ENCODE results near the gene TCP11L1. TPM values are rescaled to one million over a fixed set of nuclear protein-coding genes. Genes with fewer than 3 reads are reported as not detected.
A peak's percentile ranks its signal among the peaks of the same experiment; 100 is the strongest.

Gene TCP11L1
- total and polyA plus RNA-seq, 2 donors: 7.3 to 7.4 TPM

GRCh38 chr11:33059331-33060007, 20.1 kb downstream of the TCP11L1 start:
- H3K9me3 ChIP-seq (ENCODE audit: control insufficient read depth in 2 of 2, insufficient read depth in 1 of 2, low read length in 1 of 2): no peaks in the 10 kb centered on the region
- H3K4me1 ChIP-seq (ENCODE audit: control insufficient read depth in 2 of 2, insufficient read depth in 2 of 2, low read length in 2 of 2): peaks cover 34 to 41% of the 10 kb centered on the region in 2 donors
- peak overlapping the region in 1 of 2 donors; percentile 49 for H3K27ac ChIP-seq (ENCODE audit: low read depth in 1 of 2, low read length in 1 of 2)
- DNase-seq (ENCODE audit: low read depth in 6 of 9, low spot score in 9 of 9): no peak
- H3K36me3 ChIP-seq (ENCODE audit: control insufficient read depth in 2 of 2, insufficient read depth in 2 of 2, low read length in 1 of 2): peaks cover 12 to 28% of the 10 kb centered on the region in 2 donors
- no peaks in the 10 kb centered on the region for H3K27me3 ChIP-seq (ENCODE audit: control insufficient read depth in 2 of 2, insufficient read depth in 1 of 2, low read length in 1 of 2)
- WGBS: 96% methylated on average over 5 of the region's 5 CpGs
- no peak overlapping the region for H3K4me3 ChIP-seq (ENCODE audit: low read length in 2 of 2)

- Histone ChIP-seq H3K27me3 (ENCODE audit: control insufficient read depth in 2 of 2, insufficient read depth in 1 of 2, low read length in 1 of 2) (no peaks in the 10 kb centered on the region), H3K27ac (ENCODE audit: low read depth in 1 of 2, low read length in 1 of 2) (peak overlapping the region in 1 of 2 donors; percentile 70), H3K4me3 (ENCODE audit: low read length in 2 of 2) (no peak overlapping the region), H3K9me3 (ENCODE audit: control insufficient read depth in 2 of 2, insufficient read depth in 1 of 2, low read length in 1 of 2) (no peaks in the 10 kb centered on the region), H3K4me1 (ENCODE audit: control insufficient read depth in 2 of 2, insufficient read depth in 2 of 2, low read length in 2 of 2) (peaks cover 36 to 49% of the 10 kb centered on the region in 2 donors), H3K36me3 (ENCODE audit: control insufficient read depth in 2 of 2, insufficient read depth in 2 of 2, low read length in 1 of 2) (peaks cover 12 to 34% of the 10 kb centered on the region in 2 donors)
- WGBS: 8% methylated on average over 3 of the region's 3 CpGs
- peak in 6 of 9 donors; percentile 48 to 87 (median 71) for DNase-seq (ENCODE audit: low read depth in 6 of 9, low spot score in 9 of 9)
Measured at GRCh38 chr11:33060271-33060670, 20.9 kb downstream of the TCP11L1 start.

- Histone ChIP-seq H3K36me3 (ENCODE audit: control insufficient read depth in 2 of 2, insufficient read depth in 2 of 2, low read length in 1 of 2) (peaks cover 21 to 49% of the 10 kb centered on the region in 2 donors), H3K9me3 (ENCODE audit: control insufficient read depth in 2 of 2, insufficient read depth in 1 of 2, low read length in 1 of 2) (no peaks in the 10 kb centered on the region), H3K4me3 (ENCODE audit: low read length in 2 of 2) (no peak overlapping the region), H3K27me3 (ENCODE audit: control insufficient read depth in 2 of 2, insufficient read depth in 1 of 2, low read length in 1 of 2) (no peaks in the 10 kb centered on the region), H3K27ac (ENCODE audit: low read depth in 1 of 2, low read length in 1 of 2) (no peak overlapping the region), H3K4me1 (ENCODE audit: control insufficient read depth in 2 of 2, insufficient read depth in 2 of 2, low read length in 2 of 2) (peaks cover 36 to 49% of the 10 kb centered on the region in 2 donors)
- no peak for DNase-seq (ENCODE audit: low read depth in 6 of 9, low spot score in 9 of 9)
- 97% methylated on average over 5 of the region's 5 CpGs for WGBS
Measured at GRCh38 chr11:33062137-33062536, 22.8 kb downstream of the TCP11L1 start.

- Histone ChIP-seq H3K9me3 (ENCODE audit: control insufficient read depth in 2 of 2, insufficient read depth in 1 of 2, low read length in 1 of 2) (no peaks in the 10 kb centered on the region), H3K4me3 (ENCODE audit: low read length in 2 of 2) (no peak overlapping the region), H3K4me1 (ENCODE audit: control insufficient read depth in 2 of 2, insufficient read depth in 2 of 2, low read length in 2 of 2) (peaks cover 36 to 54% of the 10 kb centered on the region in 2 donors), H3K27ac (ENCODE audit: low read depth in 1 of 2, low read length in 1 of 2) (no peak overlapping the region), H3K27me3 (ENCODE audit: control insufficient read depth in 2 of 2, insufficient read depth in 1 of 2, low read length in 1 of 2) (no peaks in the 10 kb centered on the region), H3K36me3 (ENCODE audit: control insufficient read depth in 2 of 2, insufficient read depth in 2 of 2, low read length in 1 of 2) (peaks cover 27 to 56% of the 10 kb centered on the region in 2 donors)
- DNase-seq (ENCODE audit: low read depth in 6 of 9, low spot score in 9 of 9): peak in 4 of 9 donors; percentile 18 to 67 (median 34)
- WGBS: 12% methylated on average over 3 of the region's 3 CpGs
Measured at GRCh38 chr11:33063326-33063881, 24.0 kb downstream of the TCP11L1 start.

- H3K36me3 ChIP-seq (ENCODE audit: control insufficient read depth in 2 of 2, insufficient read depth in 2 of 2, low read length in 1 of 2): peaks cover 33 to 59% of the 10 kb centered on the region in 2 donors
- DNase-seq (ENCODE audit: low read depth in 6 of 9, low spot score in 9 of 9): no peak
- H3K4me3 ChIP-seq (ENCODE audit: low read length in 2 of 2): no peak overlapping the region
- peaks cover 36 to 54% of the 10 kb centered on the region in 2 donors for H3K4me1 ChIP-seq (ENCODE audit: control insufficient read depth in 2 of 2, insufficient read depth in 2 of 2, low read length in 2 of 2)
- peak overlapping the region in 1 of 2 donors; percentile 27 for H3K27ac ChIP-seq (ENCODE audit: low read depth in 1 of 2, low read length in 1 of 2)
- no peaks in the 10 kb centered on the region for H3K27me3 ChIP-seq (ENCODE audit: control insufficient read depth in 2 of 2, insufficient read depth in 1 of 2, low read length in 1 of 2)
- 76% methylated on average over 11 of the region's 11 CpGs for WGBS
- H3K9me3 ChIP-seq (ENCODE audit: control insufficient read depth in 2 of 2, insufficient read depth in 1 of 2, low read length in 1 of 2): no peaks in the 10 kb centered on the region
Measured at GRCh38 chr11:33064033-33064825, 24.9 kb downstream of the TCP11L1 start.

GRCh38 chr11:33064866-33065265, 25.5 kb downstream of the TCP11L1 start:
- peaks cover 30 to 49% of the 10 kb centered on the region in 2 donors for H3K4me1 ChIP-seq (ENCODE audit: control insufficient read depth in 2 of 2, insufficient read depth in 2 of 2, low read length in 2 of 2)
- H3K36me3 ChIP-seq (ENCODE audit: control insufficient read depth in 2 of 2, insufficient read depth in 2 of 2, low read length in 1 of 2): peaks cover 33 to 59% of the 10 kb centered on the region in 2 donors
- 94% methylated on average over 5 of the region's 5 CpGs for WGBS
- no peak for DNase-seq (ENCODE audit: low read depth in 6 of 9, low spot score in 9 of 9)
- H3K27ac ChIP-seq (ENCODE audit: low read depth in 1 of 2, low read length in 1 of 2): no peak overlapping the region
- H3K4me3 ChIP-seq (ENCODE audit: low read length in 2 of 2): no peak overlapping the region
- H3K27me3 ChIP-seq (ENCODE audit: control insufficient read depth in 2 of 2, insufficient read depth in 1 of 2, low read length in 1 of 2): no peaks in the 10 kb centered on the region
- no peaks in the 10 kb centered on the region for H3K9me3 ChIP-seq (ENCODE audit: control insufficient read depth in 2 of 2, insufficient read depth in 1 of 2, low read length in 1 of 2)

GRCh38 chr11:33065445-33066178, 26.2 kb downstream of the TCP11L1 start:
- H3K27me3 ChIP-seq (ENCODE audit: control insufficient read depth in 2 of 2, insufficient read depth in 1 of 2, low read length in 1 of 2): no peaks in the 10 kb centered on the region
- DNase-seq (ENCODE audit: low read depth in 6 of 9, low spot score in 9 of 9): peak in 8 of 9 donors; percentile 46 to 84 (median 66)
- no peaks in the 10 kb centered on the region for H3K9me3 ChIP-seq (ENCODE audit: control insufficient read depth in 2 of 2, insufficient read depth in 1 of 2, low read length in 1 of 2)
- H3K36me3 ChIP-seq (ENCODE audit: control insufficient read depth in 2 of 2, insufficient read depth in 2 of 2, low read length in 1 of 2): peaks cover 37 to 63% of the 10 kb centered on the region in 2 donors
- peaks cover 22 to 42% of the 10 kb centered on the region in 2 donors for H3K4me1 ChIP-seq (ENCODE audit: control insufficient read depth in 2 of 2, insufficient read depth in 2 of 2, low read length in 2 of 2)
- WGBS: 77% methylated on average over 22 of the region's 22 CpGs
- H3K27ac ChIP-seq (ENCODE audit: low read depth in 1 of 2, low read length in 1 of 2): no peak overlapping the region
- no peak overlapping the region for H3K4me3 ChIP-seq (ENCODE audit: low read length in 2 of 2)

- Histone ChIP-seq H3K9me3 (ENCODE audit: control insufficient read depth in 2 of 2, insufficient read depth in 1 of 2, low read length in 1 of 2) (no peaks in the 10 kb centered on the region), H3K4me3 (ENCODE audit: low read length in 2 of 2) (no peak overlapping the region), H3K4me1 (ENCODE audit: control insufficient read depth in 2 of 2, insufficient read depth in 2 of 2, low read length in 2 of 2) (peaks cover 17 to 30% of the 10 kb centered on the region in 2 donors), H3K36me3 (ENCODE audit: control insufficient read depth in 2 of 2, insufficient read depth in 2 of 2, low read length in 1 of 2) (peaks cover 48 to 64% of the 10 kb centered on the region in 2 donors), H3K27ac (ENCODE audit: low read depth in 1 of 2, low read length in 1 of 2) (peak overlapping the region in 1 of 2 donors; percentile 24), H3K27me3 (ENCODE audit: control insufficient read depth in 2 of 2, insufficient read depth in 1 of 2, low read length in 1 of 2) (no peaks in the 10 kb centered on the region)
- 96% methylated on average over 3 of the region's 3 CpGs for whole genome bisulfite sequencing
- DNase-seq (ENCODE audit: low read depth in 6 of 9, low spot score in 9 of 9): no peak
Measured at GRCh38 chr11:33067294-33067693, 27.9 kb downstream of the TCP11L1 start.

Measured in thymus (tissue), 11 donors.